SK-N-MC (cell line): ENCODE data around the gene PRDM2.

Experiments used
- EZH2 ChIP-seq: fragments of 200-600 bp; sonication (generic); IDR thresholded peaks from one replicate; pipeline ENCODE4 v1.6.1; 2017; ENCODE audit warnings: antibody characterized with exemption
- FOXP2 ChIP-seq: optimal IDR thresholded peaks from 2 replicates; pipeline ENCODE3; 2011; ENCODE audit warnings: mild to moderate bottlenecking, moderate library complexity; ENCODE audit not compliant: insufficient read depth; ENCODE audit errors: extremely low read length, control extremely low read depth
- POLR2AphosphoS5 ChIP-seq: IDR thresholded peaks from 2 replicates; pipeline ENCODE4 v1.6.1; 2012; ENCODE audit warnings: mild to moderate bottlenecking, low read depth, low read length, borderline replicate concordance

- TF ChIP-seq EZH2 (no peak), POLR2AphosphoS5 (no peak), FOXP2 (no peak)
Measured at GRCh38 chr1:13681921-13682320, 18.1 kb upstream of the PRDM2 start.
